Mucosa of gallbladder (tissue), 1 donor: Measurements from ENCODE around the gene MACF1. TPM values are rescaled to one million over a fixed set of nuclear protein-coding genes. Genes with fewer than 3 reads are reported as not detected.
"Not testable (repeated sequence)": the region's sequence is repeated elsewhere in the genome, so short reads cannot be mapped to it uniquely, and the experiment has no call there.

Experiments used
- DNase-seq: peaks from one replicate; pipeline ENCODE4 v3.0.0-alpha.2; 2020; ENCODE audit warnings: low spot score
- total RNA-seq: library from RNA; stranded (reverse); gene quantifications from one replicate; pipeline ENCODE4 v1.2.1, GENCODE V29; 2021
- donor health status: DM: no; HTN: no; CAD: no.

MACF1 gene
- total RNA-seq, 1 donor from 2014 or later, result 404 TPM

DNA sequence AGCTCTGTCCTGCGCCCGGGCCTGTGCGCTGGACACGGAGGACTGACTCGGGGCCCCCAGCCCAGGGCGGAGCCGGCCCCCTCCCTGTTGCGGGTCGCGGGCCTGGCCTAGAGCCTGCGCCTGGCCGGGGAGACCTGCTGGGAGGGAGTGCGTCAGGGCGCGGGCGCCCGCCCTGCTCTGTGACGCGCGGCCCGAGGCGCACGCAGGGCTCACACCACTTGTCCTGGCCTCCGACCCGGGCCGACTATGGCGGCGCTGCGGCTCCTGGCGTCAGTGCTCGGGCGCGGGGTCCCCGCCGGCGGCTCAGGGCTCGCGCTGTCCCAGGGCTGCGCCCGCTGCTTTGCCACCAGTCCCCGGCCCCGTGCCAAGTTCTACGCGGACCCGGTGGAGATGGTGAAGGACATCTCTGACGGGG lies 310.2 kb downstream of the MACF1 start:
- not testable (repeated sequence) for DNase-seq

DNA sequence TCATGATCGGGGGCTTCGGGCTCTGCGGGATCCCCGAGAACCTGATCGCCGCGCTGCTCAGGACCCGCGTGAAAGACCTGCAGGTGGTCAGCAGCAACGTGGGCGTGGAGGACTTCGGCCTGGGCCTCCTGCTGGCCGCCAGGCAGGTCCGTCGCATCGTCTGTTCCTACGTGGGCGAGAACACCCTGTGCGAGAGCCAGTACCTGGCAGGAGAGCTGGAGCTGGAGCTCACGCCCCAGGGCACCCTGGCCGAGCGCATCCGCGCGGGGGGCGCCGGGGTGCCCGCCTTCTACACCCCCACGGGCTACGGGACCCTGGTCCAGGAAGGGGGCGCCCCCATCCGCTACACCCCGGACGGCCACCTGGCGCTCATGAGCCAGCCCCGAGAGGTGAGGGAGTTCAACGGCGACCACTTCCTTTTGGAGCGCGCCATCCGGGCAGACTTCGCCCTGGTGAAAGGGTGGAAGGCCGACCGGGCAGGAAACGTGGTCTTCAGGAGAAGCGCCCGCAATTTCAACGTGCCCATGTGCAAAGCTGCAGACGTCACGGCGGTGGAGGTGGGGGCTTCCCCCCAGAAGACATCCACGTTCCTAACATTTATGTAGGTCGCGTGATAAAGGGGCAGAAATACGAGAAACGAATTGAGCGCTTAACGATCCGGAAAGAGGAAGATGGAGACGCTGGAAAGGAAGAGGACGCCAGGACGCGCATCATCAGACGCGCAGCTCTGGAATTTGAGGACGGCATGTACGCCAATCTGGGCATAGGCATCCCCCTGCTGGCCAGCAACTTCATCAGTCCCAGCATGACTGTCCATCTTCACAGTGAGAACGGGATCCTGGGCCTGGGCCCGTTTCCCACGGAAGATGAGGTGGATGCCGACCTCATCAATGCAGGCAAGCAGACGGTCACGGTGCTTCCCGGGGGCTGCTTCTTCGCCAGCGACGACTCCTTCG lies 310.9 kb downstream of the MACF1 start:
- not testable (repeated sequence) for DNase-seq

DNA sequence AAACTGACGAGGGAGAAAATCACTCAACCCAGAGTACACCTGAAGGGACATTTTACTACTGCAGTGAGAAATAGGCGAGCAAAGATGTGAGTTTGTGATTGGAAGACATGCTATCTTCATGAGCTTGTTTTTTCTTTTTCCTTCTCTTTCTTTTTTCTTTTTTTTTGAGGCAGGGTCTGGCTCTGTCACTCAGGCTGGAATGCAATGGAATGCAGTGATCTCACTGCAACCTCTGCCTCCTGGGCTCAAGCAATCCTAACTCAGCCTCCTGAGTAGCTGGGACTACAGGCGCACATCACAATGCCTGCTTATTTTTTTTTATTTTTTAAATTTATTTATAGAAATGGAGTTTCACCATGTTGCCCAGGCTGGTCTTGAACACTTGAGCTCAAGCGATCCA lies 312.3 kb downstream of the MACF1 start:
- DNase-seq, result not testable (repeated sequence)

DNA sequence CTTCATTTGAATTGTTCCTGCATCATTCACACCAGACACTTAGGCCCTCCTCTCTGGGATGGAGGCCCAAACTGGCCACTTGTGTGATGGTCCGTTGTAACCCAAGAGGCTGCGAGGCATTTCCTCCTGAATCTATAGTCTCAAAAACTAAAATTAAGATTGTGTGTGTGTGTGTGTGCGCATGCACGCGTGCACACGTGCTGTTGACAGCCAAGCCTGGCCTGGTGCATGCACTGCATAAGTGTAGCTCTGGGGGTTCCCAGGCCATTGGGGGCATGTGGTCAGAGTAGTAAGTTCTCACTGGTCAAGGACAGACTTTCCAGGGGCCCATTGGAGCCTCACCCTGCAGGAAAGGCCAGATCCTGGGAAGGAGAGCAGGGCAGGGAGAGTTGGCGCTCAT lies 313.4 kb downstream of the MACF1 start:
- DNase-seq, result not testable (repeated sequence)

DNA sequence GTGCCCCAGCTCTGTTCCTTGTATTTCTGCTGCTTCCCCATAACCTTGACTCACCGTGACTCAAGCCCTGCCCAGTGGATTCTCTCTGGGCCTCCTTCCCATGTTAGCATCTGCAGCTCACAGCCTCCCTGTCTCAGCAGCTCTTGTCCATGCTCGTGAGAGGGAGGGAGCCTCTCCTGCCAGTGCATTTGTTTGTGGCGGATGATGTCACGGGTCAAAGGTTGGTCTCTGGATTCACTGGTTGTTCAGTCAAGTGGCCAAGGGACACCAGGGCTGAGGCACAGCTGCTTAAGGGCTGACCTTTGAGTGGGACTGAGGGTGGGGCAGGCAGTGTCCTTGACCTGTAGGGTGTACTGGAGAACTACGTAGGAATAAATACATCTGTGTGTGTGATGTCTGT lies 314.9 kb downstream of the MACF1 start:
- DNase-seq, result not testable (repeated sequence)

DNA sequence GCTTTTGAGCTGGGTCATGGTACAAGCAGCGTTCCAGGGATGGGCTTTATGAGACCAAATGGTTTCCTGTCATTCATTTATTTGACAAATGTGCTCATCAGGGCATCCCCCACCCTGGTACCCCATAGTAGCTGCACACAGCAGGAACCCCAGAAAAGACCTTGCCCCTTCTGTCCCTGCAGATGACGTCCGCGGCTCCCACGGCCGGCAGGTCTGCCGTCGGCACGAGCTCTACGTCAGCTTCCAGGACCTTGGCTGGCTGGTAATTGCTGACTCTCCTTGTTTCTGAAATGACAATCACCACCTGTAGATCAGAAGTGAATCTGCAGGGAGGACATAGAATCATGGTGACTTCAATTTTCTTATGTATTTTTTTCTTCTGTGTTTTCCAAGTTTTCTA lies 317.7 kb downstream of the MACF1 start:
- DNase-seq, result not testable (repeated sequence)

DNA sequence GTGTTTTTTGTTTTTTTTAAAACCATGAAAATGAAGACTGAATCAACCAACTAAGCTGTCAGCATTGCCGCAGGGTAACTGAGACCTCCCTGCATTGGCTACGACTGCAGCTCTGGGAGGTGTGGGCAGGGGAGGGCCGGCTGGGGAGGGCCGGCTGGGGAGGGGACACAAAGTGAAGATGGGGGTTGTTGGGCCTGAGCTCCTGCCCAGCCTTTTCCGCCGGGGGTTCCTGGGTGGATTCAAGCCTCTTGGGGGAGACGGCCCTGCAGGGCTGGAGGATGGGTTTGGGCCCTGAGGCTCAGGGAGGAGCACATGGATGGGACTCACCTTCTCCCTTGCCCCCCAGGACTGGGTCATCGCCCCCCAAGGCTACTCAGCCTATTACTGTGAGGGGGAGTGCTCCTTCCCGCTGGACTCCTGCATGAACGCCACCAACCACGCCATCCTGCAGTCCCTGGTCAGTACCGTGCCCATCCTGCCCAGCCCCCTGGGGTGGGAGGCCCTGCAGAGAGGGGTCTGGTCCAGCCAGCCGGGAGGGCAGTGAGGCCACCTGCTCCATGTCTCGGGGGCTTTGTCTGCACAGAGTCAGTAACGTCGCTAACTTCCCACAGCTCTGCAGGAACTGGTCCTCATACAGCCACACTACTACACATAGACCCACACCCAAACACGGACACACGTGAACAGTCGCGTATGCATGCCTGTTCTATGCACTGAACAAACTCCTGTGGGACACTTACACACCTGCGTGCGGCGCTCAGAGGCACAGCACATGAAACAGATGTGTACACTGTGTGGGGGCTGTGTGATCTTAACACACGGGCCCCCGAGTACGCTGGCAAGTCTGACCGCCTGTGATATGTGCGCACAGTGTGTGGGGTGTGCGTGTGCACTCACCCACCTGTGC lies 318.4 kb downstream of the MACF1 start:
- DNase-seq, result no peak

DNA sequence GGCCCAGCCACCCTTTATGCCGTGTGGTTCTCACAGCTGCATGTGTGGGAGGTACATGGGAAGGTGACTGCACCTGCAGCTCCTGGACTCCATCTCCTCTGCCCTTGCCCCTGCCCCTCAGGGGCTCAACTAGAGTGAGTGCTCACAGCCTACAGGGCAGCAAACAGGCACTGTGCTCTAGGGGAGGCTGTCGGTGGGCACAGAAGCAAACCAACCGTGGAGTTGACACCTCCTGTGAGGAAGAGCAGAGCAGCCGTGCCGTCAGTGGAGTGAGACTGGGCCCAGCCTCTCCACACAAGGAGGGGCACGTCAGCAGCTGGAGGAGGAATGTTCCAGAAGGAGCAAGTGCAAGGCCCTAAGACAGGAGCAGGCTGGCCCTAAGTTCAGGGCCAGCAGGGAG lies 319.7 kb downstream of the MACF1 start:
- DNase-seq, result no peak

DNA sequence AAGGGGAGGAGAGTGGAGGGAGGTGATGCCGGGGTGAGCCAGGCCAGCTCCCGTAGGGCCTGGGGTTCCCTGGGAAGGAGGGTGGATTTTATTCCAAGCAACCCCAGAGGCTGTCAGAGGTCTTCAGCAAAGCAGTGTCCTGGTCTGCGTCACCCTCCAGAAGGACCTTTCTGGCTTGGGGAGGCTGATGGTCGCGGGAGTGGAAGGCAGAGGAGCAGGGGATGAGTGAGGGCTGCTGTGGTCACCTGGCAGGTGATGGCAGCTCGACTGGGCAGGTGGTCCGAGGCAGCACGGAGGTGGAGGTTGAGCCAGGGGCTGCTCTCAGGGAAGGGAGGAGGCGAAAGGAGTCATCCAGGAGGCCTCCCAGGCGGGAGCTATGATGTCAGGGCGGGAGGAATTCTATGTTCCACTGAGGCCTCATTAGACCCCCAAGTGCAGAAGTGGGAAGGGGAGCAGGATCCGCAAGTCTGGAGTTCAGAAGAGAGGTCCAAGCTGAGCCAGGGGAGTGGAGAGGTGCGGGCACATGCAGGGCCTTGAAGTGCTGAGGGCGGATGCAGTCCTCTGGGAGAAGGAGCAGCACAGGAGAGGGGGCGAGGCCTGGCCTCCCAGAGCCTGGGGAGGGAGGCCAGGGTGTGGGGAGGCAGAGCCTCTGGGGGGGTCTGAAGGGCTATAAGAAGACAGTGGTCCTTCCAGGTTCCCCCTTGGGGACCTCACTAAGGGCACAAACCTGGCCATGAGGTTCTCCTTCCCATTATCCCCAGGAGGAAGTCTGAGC lies 320.3 kb downstream of the MACF1 start:
- no peak for DNase-seq

DNA sequence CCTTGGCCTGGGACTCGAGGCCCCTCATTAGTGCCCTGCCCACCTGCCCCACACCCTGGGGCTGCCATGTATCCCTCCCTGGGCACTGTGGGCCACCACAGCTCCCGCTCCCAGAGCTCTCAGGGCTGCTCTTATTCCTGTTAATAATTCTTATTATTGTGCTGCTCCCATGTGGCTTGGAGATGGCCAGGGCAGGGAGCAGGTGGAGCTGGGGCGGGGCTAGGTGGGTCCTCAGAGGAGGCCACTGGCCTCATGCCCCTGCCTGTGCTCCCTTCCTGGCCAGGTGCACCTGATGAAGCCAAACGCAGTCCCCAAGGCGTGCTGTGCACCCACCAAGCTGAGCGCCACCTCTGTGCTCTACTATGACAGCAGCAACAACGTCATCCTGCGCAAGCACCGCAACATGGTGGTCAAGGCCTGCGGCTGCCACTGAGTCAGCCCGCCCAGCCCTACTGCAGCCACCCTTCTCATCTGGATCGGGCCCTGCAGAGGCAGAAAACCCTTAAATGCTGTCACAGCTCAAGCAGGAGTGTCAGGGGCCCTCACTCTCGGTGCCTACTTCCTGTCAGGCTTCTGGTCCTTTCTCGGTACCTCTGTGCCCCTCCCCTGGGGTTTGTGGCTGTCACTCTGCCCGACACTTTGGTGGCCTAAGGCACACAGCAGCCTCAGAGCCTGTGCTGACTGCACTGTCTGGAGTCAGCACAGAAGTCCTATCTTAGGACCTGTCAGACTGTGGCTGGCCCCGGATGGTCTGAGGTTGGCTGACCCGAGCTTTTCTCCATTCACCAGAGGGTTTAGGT lies 321.1 kb downstream of the MACF1 start:
- no peak for DNase-seq

DNA sequence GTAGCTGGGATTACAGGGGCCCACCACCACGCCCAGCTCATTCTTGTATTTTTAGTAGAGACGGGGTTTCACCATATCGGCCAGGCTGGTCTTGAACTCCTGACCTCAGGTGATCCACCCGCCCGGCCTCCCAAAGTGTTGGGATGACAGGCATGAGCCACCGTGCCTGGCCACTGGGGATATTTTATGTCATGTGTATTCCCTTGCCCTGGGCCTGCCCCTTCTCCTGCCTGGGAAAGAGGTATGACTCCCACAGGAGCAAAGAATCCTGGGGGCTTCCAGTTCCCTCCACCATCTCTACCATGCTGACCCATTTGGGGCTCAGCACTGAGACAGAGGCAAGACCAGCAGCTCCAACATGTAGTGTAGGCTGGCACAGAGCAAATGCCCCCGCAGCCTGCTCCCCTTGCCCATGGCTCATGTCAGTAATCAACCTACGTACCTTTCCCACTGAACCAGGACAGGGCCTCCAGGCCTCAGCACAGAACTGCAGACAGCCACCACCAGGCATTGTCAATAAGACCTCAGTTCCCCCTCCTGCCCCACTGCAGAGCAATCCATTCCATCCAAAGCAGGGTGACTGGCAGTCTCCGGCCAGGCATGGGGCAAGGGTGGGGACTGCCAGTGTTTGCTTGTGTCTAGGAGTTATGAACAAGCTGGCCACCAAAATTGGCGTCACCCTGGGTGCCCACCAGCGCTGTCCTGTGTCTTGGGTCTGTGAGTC lies 322.1 kb downstream of the MACF1 start:
- DNase-seq, result no peak

DNA sequence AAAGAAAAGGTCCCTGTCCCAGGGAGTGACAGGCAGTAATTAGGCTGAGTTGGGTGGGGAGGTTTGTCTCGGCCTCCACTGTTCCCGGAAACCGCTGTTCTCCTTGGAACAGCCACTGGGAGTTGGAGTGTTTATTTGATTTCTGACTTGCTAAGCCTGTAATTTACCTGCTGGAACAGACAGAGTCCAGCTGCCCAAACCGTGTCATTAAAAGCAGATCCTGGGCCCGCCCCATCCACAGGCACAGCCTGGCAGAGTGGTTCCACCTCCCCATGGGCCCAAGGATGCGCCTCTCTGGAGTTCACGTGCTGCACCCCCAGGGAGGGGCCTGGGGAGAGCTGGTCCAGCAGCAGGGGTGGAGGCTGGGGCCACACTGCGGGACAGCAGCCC lies 322.7 kb downstream of the MACF1 start:
- not testable (repeated sequence) for DNase-seq

DNA sequence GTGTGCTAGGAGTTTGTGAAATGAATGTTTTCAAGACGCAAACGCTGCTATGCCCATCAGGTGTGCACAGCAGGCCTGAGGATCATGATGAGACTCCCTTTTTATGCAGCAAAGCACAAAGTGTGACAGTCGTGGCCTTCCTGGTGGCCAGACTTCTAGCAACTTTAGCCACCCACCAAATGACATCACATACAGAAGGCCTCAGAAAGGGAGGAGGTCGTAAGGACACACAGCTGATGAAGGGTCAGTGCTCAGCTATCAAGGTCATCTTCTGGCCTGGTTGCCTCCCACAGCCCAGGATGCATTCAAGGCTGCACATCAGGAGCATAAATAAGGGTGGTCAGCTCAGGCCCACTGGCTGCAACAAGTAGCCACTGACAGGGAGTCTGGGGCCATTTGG lies 323.6 kb downstream of the MACF1 start:
- no peak for DNase-seq

DNA sequence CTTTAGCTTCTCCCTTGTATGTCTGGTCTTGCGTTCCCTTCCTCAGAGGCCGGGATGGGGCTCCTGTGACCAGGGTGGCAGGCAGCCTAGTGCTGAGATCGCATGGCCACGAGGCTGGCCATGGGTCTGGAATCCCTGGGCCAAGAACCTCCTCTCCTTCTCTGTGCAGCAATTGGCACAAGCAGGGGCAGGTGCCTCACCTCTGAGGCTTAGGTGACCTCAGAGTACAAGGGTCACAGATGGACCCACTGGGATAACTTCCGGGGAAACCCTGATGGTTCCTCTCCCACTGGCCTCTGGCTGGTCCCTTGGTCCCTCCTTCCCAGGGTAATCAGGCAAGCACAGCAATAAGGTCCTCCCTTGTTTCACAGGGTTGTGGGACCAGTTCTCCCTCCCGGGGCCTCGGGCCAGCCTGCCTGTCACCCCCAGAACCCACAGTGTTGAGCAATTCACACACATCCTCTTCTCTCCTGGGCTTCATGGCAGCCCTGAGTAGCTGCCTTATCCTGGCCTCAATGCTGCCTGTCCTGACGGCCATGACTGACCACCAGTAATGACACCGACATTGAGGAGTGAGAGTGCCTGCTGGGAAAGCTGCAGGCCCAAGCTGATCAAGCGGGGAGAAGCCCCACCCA lies 325.5 kb downstream of the MACF1 start:
- DNase-seq, result no peak

DNA sequence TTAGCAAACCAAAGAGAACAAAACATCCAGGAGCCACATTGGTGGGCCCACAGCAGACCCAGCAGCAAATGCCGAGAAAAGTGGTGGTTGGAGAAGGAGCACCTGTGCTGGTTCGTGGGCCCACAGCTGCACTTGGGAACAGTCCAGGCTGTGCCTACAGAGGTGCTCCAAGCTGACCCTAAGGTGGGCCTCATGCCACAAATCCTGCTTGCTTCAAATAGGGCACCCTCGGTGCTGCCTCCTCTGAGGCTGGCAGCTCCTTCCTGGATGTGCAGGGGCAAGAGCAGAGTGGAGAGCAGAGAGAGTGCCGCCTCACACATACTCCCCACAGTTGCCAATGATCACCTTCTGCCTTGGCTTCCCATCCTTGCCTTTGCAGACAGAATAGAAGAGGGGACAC lies 327.0 kb downstream of the MACF1 start:
- DNase-seq, result no peak

DNA sequence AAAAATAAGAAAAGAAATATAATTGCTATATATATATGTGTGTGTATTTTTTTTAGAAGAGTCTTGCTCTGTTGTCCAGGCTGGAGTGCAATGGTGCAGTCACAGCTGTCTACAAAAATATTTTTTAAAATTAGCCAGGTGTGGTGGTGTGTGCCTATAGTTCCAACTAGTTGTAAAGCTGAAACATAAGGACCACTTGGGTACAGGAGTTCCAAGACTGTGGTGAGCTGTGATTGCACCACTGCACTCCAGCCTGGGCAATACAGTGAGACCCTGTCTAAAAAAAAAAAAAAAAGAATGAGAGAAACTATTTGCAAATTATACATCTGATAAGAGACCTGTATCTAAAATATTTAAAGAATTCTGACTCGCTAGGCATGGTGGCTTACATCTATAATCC lies 328.9 kb downstream of the MACF1 start:
- DNase-seq, result no peak
